Peyer's patch (tissue), 4 donors: ENCODE data around the gene SMIM24. TPM values are rescaled to one million over a fixed set of nuclear protein-coding genes. Genes with fewer than 3 reads are reported as not detected.
"Not testable (repeated sequence)": the region's sequence is repeated elsewhere in the genome, so short reads cannot be mapped to it uniquely, and the experiment has no call there.

Source experiments
- DNase-seq, 3 donors: peaks; one replicate each; pipeline ENCODE4 v3.0.0-alpha.2; 2017 to 2019
- H3K27ac ChIP-seq, 4 donors: fragments of 200-600 bp; sonication (generic); one replicate each; pipeline ENCODE4 v1.5.1; 2016 to 2019
- H3K27me3 ChIP-seq, 2 donors: fragments of 200-600 bp; sonication (generic); one replicate each; pipeline ENCODE4 v1.5.1; 2019
- H3K36me3 ChIP-seq, 3 donors: fragments of 200-600 bp; sonication (generic); one replicate each; pipeline ENCODE4 v1.5.1; 2016 to 2019
- H3K4me1 ChIP-seq, 4 donors: fragments of 200-600 bp; sonication (generic); one replicate each; pipeline ENCODE4 v1.5.1; 2016 to 2019
- H3K4me3 ChIP-seq, 4 donors: fragments of 200-600 bp; sonication (generic); 1 replicate in 3 of 4; 2 replicates in 1 of 4; pipeline ENCODE4 v1.5.1; 2016 to 2019; ENCODE audit warnings: mild to moderate bottlenecking in 1 of 4
- H3K9me3 ChIP-seq, 4 donors: fragments of 200-600 bp; sonication (generic); one replicate each; pipeline ENCODE4 v1.5.1; 2016 to 2019; ENCODE audit warnings: mild to moderate bottlenecking in 1 of 4
- CTCF ChIP-seq, 6 experiments: fragments of 450-650 bp in 4 of 6; fragments of 200-600 bp in 2 of 6; sonication (generic) in 1 of 6; IDR thresholded peaks; one replicate each; pipeline ENCODE4 v1.5.1; 2017 to 2019; ENCODE audit warnings: antibody characterized with exemption in 6 of 6, mild to moderate bottlenecking in 3 of 6, moderate library complexity in 1 of 6
- POLR2A ChIP-seq, 2 donors: fragments of 450-650 bp; IDR thresholded peaks; one replicate each; pipeline ENCODE4 v1.5.1; 2017; ENCODE audit warnings: antibody characterized with exemption in 2 of 2, mild to moderate bottlenecking in 2 of 2, moderate library complexity in 2 of 2
- total RNA-seq, 4 donors: library from RNA; depleted of rRNA; stranded (reverse); fragments of >200 nt; gene quantifications; one replicate each; pipeline ENCODE4 v1.1.0, GENCODE V29; 2016

The SMIM24 gene
- total RNA-seq, 4 donors from 2014 or later, result 75.9 to 1,153 (median 771) TPM

DNA sequence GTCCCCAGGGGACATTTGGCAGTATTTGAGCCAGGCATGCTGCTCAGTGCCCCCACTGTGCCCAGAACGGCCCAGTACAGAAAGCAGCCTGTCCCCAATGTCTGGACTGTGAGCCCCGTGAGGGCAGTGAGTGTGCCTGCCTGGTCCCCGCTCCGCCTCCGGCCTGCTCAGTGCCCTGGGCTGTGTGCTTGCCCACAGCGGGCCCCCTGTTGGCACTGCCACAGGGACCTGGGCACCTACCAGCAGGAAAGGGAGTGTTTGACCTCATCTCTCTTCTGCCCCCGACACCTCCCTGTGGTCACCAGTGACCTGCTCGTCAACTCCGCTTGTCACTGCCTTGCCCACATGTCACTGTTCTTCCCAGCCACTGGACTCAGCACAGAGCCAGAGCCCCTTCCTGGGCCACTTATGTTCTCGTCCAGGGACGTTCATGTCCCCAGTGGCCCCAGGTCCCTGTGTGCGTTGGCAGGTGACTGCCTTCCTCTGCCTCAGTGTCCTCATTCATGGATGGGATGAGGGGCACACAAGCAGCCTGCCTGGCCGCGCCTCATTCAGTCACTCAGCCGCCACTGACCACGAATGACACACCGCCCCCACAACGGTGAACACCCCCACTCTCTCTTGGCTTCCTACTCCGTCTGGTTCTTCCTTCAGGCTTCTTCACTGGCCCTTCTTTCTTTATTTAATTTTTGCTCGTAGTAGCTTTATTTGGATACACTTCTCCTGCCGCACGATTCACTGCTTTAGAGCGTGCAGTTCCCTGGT lies 28.6 kb upstream of the SMIM24 start:
- TF ChIP-seq CTCF (IDR thresholded peaks at IDR 0.05), result no peak
- no peak for TF ChIP-seq POLR2A (IDR thresholded peaks at IDR 0.05)
- H3K27me3 ChIP-seq, result no peaks in the 10 kb centered on the region
- no peak for DNase-seq
- no peak overlapping the region for H3K4me3 ChIP-seq
- peaks cover 0 to 35% (median 9%) of the 10 kb centered on the region in 4 donors for H3K4me1 ChIP-seq
- peaks cover 0 to 23% (median 0%) of the 10 kb centered on the region in 3 donors for H3K36me3 ChIP-seq
- H3K9me3 ChIP-seq, result no peaks in the 10 kb centered on the region
- no peak overlapping the region for H3K27ac ChIP-seq

DNA sequence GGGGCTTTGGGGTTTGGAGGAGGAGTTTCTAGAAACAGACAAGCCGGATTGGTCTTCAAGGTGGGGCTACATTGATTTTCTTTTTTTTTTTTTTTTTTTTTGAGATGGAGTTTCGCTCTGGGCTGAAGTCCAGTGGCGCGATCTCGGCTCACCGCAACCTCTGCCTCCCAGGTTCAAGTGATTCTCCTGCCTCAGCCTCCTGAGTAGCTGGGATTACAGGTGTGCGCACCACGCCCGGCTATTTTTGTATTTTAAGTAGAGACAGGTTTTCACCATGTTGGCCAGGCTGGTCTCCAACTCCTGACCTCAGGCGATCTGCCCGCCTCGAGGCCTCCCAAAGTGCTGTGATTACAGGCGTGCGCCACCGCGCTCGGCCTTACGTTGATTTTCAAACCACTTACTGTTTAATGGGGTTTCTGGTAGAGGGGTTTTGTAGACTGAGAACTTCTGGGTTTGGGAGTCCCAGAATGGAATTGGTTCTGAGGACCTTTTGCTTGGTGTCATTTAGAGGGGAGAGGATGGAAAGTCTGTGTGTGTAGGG lies 27.9 kb upstream of the SMIM24 start:
- not testable (repeated sequence) for H3K9me3 ChIP-seq, H3K4me3 ChIP-seq, DNase-seq, H3K27me3 ChIP-seq, H3K27ac ChIP-seq
- peaks cover 0 to 23% (median 0%) of the 10 kb centered on the region in 3 donors for H3K36me3 ChIP-seq
- H3K4me1 ChIP-seq, result peaks cover 0 to 31% (median 9%) of the 10 kb centered on the region in 4 donors

DNA sequence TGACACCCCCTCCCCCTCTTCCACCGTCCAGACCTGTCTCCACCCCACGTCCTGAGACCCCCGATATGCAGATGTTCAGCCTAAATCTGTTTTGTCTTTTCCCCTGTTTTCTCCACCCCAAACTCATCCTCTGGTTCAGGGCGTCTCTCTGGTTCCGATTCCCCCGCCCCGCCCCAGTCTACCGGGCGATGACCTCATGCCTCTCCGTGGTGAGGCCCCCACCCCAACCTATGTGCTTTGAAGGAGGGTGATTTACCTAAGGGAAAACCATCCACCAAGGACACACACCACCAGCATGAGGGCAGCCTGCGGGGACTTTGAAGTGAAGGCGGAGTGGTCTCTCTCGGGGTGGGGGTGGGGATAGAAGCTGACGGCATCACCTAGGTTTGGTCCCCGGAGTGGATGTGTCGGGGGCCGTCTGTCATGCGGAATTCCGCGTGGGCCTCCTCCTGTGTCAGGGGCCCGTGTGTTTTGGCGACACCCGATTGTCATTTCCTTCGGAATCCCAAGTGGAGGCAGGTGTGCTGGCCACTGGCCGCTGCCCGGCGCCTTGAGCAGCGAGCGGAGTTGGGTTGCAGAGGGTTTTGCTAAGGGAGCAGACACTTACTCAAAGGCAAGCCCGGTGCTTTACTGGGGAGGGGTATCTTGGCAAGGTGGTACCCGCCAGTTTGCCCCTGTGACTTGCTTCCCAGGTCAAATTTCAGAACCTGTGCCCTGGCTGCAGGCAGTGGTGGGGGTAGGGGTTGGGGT lies 27.2 kb upstream of the SMIM24 start:
- peaks cover 0 to 25% (median 9%) of the 10 kb centered on the region in 4 donors for H3K4me1 ChIP-seq

GRCh38 chr19:3506384-3507340 lies 26.3 kb upstream of the SMIM24 start:
- Histone ChIP-seq H3K27ac (peak overlapping the region; percentile 87 to 95 (median 90)), H3K4me3 (peak overlapping the region; percentile 88 to 100 (median 97)), H3K4me1 (peaks cover 0 to 25% (median 9%) of the 10 kb centered on the region in 4 donors), H3K36me3 (peaks cover 0 to 17% (median 0%) of the 10 kb centered on the region in 3 donors), H3K27me3 (no peaks in the 10 kb centered on the region), H3K9me3 (no peaks in the 10 kb centered on the region)
- peak in 2 of 3 donors; percentile 38 to 68 for DNase-seq
- no peak for TF ChIP-seq POLR2A (IDR thresholded peaks at IDR 0.05)

More for the DNA sequence above, 27.2 kb upstream of the SMIM24 start:
- no peaks in the 10 kb centered on the region for H3K9me3 ChIP-seq
- peak in 1 of 3 donors; percentile 62 for DNase-seq
- no peaks in the 10 kb centered on the region for H3K27me3 ChIP-seq
- TF ChIP-seq POLR2A (IDR thresholded peaks at IDR 0.05), result no peak
- no peak for TF ChIP-seq CTCF (IDR thresholded peaks at IDR 0.05)
- peaks cover 0 to 18% (median 0%) of the 10 kb centered on the region in 3 donors for H3K36me3 ChIP-seq
- H3K27ac ChIP-seq, result peak overlapping the region in 3 of 4 donors; percentile 87 to 92 (median 89)
- H3K4me3 ChIP-seq, result peak overlapping the region; percentile 88 to 100 (median 97)

- TF ChIP-seq POLR2A (IDR thresholded peaks at IDR 0.05) (peak; percentile 54 to 78), CTCF (IDR thresholded peaks at IDR 0.05) (peak in 2 of 6 experiments; percentile 4 to 8)
- Histone ChIP-seq H3K36me3 (peaks cover 0 to 17% (median 0%) of the 10 kb centered on the region in 3 donors), H3K9me3 (no peaks in the 10 kb centered on the region), H3K27me3 (no peaks in the 10 kb centered on the region), H3K4me1 (peaks cover 0 to 25% (median 9%) of the 10 kb centered on the region in 4 donors), H3K27ac (peak within 1 kb of the TSS; percentile 87 to 95 (median 90)), H3K4me3 (peak within 1 kb of the TSS; percentile 88 to 100 (median 97))
- peak; percentile 99 to 100 (median 100) for DNase-seq
These were observed 25.5 kb upstream of the SMIM24 start, which contains the start of gene FZR1 for GRCh38 chr19:3505598-3506383. TSS of gene FZR1 (plus strand) at chr19:3506311. CDS start at chr19:3522990, 16,679 bp downstream.
